Measurements from ENCODE around the gene HLA-A. TPM values are rescaled to one million over a fixed set of nuclear protein-coding genes. Genes with fewer than 3 reads are reported as not detected.

The HLA-A gene
- total RNA-seq (ENCODE audit: unreplicated experiment) = 167 TPM
- long read RNA-seq, transcript HLA-A-203 (8 exons, 1,611 nt) = major isoform, 281 of 309 reads
- long read RNA-seq, partial matches to known transcripts = 10 of 309 reads
- long read RNA-seq, other reads (novel, unspliced or antisense) = 18 of 309 reads

DNA sequence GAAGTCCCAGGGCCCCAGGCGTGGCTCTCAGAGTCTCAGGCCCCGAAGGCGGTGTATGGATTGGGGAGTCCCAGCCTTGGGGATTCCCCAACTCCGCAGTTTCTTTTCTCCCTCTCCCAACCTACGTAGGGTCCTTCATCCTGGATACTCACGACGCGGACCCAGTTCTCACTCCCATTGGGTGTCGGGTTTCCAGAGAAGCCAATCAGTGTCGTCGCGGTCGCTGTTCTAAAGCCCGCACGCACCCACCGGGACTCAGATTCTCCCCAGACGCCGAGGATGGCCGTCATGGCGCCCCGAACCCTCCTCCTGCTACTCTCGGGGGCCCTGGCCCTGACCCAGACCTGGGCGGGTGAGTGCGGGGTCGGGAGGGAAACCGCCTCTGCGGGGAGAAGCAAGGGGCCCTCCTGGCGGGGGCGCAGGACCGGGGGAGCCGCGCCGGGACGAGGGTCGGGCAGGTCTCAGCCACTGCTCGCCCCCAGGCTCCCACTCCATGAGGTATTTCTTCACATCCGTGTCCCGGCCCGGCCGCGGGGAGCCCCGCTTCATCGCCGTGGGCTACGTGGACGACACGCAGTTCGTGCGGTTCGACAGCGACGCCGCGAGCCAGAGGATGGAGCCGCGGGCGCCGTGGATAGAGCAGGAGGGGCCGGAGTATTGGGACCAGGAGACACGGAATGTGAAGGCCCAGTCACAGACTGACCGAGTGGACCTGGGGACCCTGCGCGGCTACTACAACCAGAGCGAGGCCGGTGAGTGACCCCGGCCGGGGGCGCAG lies at the start of gene HLA-A:
Gene HLA-A (plus strand): TSS at position 258 of the 778 bp plus-strand sequence. CDS start 22 bp downstream, at position 280.
- peaks cover 14% of the 10 kb centered on the region for H3K4me1 Mint-ChIP-seq (ENCODE audit: unreplicated experiment)
- TF ChIP-seq, protein P1, sequence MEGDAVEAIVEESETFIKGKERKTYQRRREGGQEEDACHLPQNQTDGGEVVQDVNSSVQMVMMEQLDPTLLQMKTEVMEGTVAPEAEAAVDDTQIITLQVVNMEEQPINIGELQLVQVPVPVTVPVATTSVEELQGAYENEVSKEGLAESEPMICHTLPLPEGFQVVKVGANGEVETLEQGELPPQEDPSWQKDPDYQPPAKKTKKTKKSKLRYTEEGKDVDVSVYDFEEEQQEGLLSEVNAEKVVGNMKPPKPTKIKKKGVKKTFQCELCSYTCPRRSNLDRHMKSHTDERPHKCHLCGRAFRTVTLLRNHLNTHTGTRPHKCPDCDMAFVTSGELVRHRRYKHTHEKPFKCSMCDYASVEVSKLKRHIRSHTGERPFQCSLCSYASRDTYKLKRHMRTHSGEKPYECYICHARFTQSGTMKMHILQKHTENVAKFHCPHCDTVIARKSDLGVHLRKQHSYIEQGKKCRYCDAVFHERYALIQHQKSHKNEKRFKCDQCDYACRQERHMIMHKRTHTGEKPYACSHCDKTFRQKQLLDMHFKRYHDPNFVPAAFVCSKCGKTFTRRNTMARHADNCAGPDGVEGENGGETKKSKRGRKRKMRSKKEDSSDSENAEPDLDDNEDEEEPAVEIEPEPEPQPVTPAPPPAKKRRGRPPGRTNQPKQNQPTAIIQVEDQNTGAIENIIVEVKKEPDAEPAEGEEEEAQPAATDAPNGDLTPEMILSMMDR (IDR thresholded peaks at IDR 0.05; ENCODE audit: unreplicated experiment) = no peak
- no peak within 1 kb of the TSS for H3K27ac Mint-ChIP-seq (ENCODE audit: unreplicated experiment)
- no peaks in the 10 kb centered on the region for H3K9me3 Mint-ChIP-seq (ENCODE audit: unreplicated experiment)
- peak within 1 kb of the TSS; percentile 91 for H3K4me3 Mint-ChIP-seq (ENCODE audit: unreplicated experiment)
- peak; percentile 75 for DNase-seq (ENCODE audit: low spot score)
- peaks cover 13% of the 10 kb centered on the region for H3K36me3 Mint-ChIP-seq (ENCODE audit: low read depth, unreplicated experiment)
- H3K27me3 Mint-ChIP-seq (ENCODE audit: unreplicated experiment) = peaks cover 5% of the 10 kb centered on the region

DNA sequence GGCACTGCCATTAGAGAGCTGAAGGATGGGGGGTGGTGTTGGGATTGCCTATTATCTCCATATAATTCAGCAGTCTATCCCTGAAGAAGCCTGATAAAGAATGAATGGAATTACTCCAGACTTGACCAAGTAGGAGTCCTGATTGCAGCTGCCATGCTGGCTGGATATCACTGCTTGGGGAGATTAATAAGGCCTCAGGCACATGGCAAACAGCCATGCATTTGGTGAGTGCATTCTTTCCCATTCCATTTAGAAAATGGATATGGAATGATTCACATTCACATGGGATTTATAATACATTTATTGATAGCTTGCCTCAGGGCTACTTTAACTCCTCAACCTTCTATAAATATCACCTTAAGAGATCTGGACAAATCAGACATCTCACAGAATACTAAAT lies 49.6 kb upstream of the HLA-A start:
- TF ChIP-seq, protein P1 (IDR thresholded peaks at IDR 0.05; ENCODE audit: unreplicated experiment) = no peak
- DNase-seq (ENCODE audit: low spot score) = no peak
- no peaks in the 10 kb centered on the region for H3K36me3 Mint-ChIP-seq (ENCODE audit: low read depth, unreplicated experiment)
- H3K4me1 Mint-ChIP-seq (ENCODE audit: unreplicated experiment) = no peaks in the 10 kb centered on the region
- peaks cover 2% of the 10 kb centered on the region for H3K27me3 Mint-ChIP-seq (ENCODE audit: unreplicated experiment)
- no peaks in the 10 kb centered on the region for H3K9me3 Mint-ChIP-seq (ENCODE audit: unreplicated experiment)
- H3K4me3 Mint-ChIP-seq (ENCODE audit: unreplicated experiment) = no peak overlapping the region
- no peak overlapping the region for H3K27ac Mint-ChIP-seq (ENCODE audit: unreplicated experiment)

DNA sequence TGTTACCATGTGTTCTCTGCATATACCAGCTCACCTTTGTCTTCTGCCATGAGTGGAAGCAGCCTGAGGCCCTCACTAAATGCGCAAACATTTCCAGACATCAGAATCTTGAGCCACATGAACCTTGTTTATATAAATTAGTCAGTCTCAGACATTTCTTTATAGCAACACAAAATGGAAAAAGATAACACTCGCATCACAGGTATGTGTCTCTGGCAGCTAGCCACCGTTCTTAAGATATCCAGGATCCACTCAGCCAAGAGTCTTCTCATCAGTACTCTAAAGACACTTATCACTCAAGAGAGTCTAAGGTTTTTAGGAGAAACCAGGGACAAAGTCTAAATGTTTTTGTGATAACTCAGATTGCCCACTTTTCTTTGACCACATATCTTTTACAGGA lies 43.1 kb upstream of the HLA-A start:
- Mint-ChIP-seq H3K27me3 (ENCODE audit: unreplicated experiment) (no peaks in the 10 kb centered on the region), H3K4me3 (ENCODE audit: unreplicated experiment) (no peak overlapping the region), H3K4me1 (ENCODE audit: unreplicated experiment) (no peaks in the 10 kb centered on the region), H3K27ac (ENCODE audit: unreplicated experiment) (no peak overlapping the region), H3K36me3 (ENCODE audit: low read depth, unreplicated experiment) (no peaks in the 10 kb centered on the region), H3K9me3 (ENCODE audit: unreplicated experiment) (no peaks in the 10 kb centered on the region)
- no peak for DNase-seq (ENCODE audit: low spot score)
- TF ChIP-seq, protein P1 (IDR thresholded peaks at IDR 0.05; ENCODE audit: unreplicated experiment) = no peak

DNA sequence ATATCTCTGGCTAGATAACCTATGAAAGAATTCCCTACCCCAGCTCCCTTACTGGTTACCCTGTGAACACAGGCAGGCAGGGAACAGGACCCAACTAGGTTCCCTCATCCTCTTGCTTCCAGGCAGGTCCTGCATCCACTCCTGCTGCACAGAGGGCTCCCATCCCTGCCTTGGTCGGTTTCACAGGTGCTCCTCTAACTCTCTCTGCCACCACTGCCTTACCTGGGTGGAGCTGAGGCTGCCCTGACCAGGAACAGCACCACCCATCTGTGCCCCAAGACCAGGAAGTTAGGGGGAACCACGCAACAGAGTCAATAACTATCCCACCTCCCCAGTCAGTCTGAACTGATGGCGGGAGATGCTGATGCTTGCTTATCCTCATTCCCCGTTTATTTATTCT lies 37.0 kb upstream of the HLA-A start:
- H3K4me1 Mint-ChIP-seq (ENCODE audit: unreplicated experiment) = peaks cover 4% of the 10 kb centered on the region
- H3K27me3 Mint-ChIP-seq (ENCODE audit: unreplicated experiment) = peaks cover 6% of the 10 kb centered on the region

More for the DNA sequence above, 37.0 kb upstream of the HLA-A start:
- DNase-seq (ENCODE audit: low spot score) = no peak
- no peaks in the 10 kb centered on the region for H3K36me3 Mint-ChIP-seq (ENCODE audit: low read depth, unreplicated experiment)
- TF ChIP-seq, protein P1 (IDR thresholded peaks at IDR 0.05; ENCODE audit: unreplicated experiment) = no peak
- H3K9me3 Mint-ChIP-seq (ENCODE audit: unreplicated experiment) = no peaks in the 10 kb centered on the region
- no peak overlapping the region for H3K4me3 Mint-ChIP-seq (ENCODE audit: unreplicated experiment)
- H3K27ac Mint-ChIP-seq (ENCODE audit: unreplicated experiment) = no peak overlapping the region

Data from endothelial cell (in vitro differentiated cells).